ENCODE results near the gene RBM44. TPM values are rescaled to one million over a fixed set of nuclear protein-coding genes. Genes with fewer than 3 reads are reported as not detected.

Gene RBM44
- total and polyA plus RNA-seq, 2 donors: 0.82 to 0.85 TPM

DNA sequence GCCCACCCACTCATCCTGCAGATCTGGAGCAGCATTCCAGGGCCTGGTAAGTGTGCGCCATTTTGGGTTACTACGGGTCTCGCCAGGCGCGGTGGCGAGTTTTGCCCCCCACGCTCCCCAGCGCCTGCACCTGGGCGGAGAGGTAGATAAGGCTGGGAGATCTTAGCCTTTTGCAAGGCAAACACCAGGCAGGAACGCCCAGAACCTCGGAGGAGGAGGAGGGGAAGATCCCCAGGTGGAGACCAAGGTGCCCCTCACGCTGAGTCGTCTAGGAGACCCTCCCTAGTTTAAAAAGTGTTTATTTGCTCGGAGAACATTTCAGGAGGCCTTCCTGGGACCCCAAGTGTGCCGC lies 60.5 kb downstream of the RBM44 start:
- no peak for DNase-seq (ENCODE audit: low read depth in 6 of 9, low spot score in 9 of 9)
- Histone ChIP-seq H3K36me3 (ENCODE audit: control insufficient read depth in 2 of 2, insufficient read depth in 2 of 2, low read length in 1 of 2) (no peaks in the 10 kb centered on the region), H3K27ac (ENCODE audit: low read depth in 1 of 2, low read length in 1 of 2) (no peak overlapping the region), H3K27me3 (ENCODE audit: control insufficient read depth in 2 of 2, insufficient read depth in 1 of 2, low read length in 1 of 2) (peaks cover 37 to 60% of the 10 kb centered on the region in 2 donors), H3K9me3 (ENCODE audit: control insufficient read depth in 2 of 2, insufficient read depth in 1 of 2, low read length in 1 of 2) (peaks cover 0 to 3% of the 10 kb centered on the region in 2 donors), H3K4me1 (ENCODE audit: control insufficient read depth in 2 of 2, insufficient read depth in 2 of 2, low read length in 2 of 2) (no peaks in the 10 kb centered on the region), H3K4me3 (ENCODE audit: low read length in 2 of 2) (no peak overlapping the region)
- 64% methylated on average over 15 of the region's 15 CpGs for WGBS

DNA sequence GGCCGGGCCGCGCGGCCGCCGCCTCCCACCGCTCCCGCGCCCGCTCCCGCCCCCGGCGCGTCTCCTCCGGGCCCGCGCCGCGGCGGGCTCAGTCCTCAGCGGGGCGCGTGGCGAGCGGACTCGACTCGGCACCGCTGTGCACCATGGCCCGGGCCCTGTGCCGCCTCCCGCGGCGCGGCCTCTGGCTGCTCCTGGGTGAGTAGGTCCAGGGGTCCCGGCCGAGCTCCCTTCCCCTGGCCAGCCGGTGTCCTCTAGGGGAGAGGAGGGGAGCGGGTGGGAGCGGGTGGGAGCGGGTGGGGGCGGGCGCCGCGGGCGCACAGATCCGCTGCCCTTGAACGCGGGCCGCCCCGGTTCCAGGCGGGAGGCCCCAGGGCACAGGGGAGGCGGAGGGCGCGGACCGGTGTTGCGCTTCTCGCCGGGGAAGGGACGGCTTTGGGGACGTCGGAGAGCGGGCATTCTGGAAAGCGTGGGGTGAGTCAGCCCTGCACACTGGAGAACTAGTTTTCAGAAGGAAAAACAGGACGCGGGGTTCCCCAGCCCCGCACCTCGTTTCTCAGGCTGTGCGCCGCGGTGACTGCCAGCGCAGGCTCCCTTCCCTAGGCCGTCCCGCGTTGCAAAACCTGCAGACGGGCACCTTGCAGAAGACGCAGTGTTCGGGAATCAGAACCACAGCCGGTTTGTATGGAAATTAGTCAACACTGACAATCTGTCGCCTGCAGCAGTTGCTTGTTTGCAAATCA lies 61.1 kb downstream of the RBM44 start, which contains the start of gene RAMP1:
TSS of gene RAMP1 (plus strand) at position 91 of the 740 bp plus-strand sequence. CDS start at position 144, 53 bp downstream.
- no peak for DNase-seq (ENCODE audit: low read depth in 6 of 9, low spot score in 9 of 9)
- H3K4me1 ChIP-seq (ENCODE audit: control insufficient read depth in 2 of 2, insufficient read depth in 2 of 2, low read length in 2 of 2): no peaks in the 10 kb centered on the region
- no peak within 1 kb of the TSS for H3K27ac ChIP-seq (ENCODE audit: low read depth in 1 of 2, low read length in 1 of 2)
- H3K27me3 ChIP-seq (ENCODE audit: control insufficient read depth in 2 of 2, insufficient read depth in 1 of 2, low read length in 1 of 2): peaks cover 37 to 60% of the 10 kb centered on the region in 2 donors
- H3K36me3 ChIP-seq (ENCODE audit: control insufficient read depth in 2 of 2, insufficient read depth in 2 of 2, low read length in 1 of 2): no peaks in the 10 kb centered on the region
- 4% methylated on average over 79 of the region's 79 CpGs for WGBS
- H3K9me3 ChIP-seq (ENCODE audit: control insufficient read depth in 2 of 2, insufficient read depth in 1 of 2, low read length in 1 of 2): peaks cover 0 to 3% of the 10 kb centered on the region in 2 donors
- H3K4me3 ChIP-seq (ENCODE audit: low read length in 2 of 2): peak within 1 kb of the TSS in 1 of 2 donors; percentile 12

DNA sequence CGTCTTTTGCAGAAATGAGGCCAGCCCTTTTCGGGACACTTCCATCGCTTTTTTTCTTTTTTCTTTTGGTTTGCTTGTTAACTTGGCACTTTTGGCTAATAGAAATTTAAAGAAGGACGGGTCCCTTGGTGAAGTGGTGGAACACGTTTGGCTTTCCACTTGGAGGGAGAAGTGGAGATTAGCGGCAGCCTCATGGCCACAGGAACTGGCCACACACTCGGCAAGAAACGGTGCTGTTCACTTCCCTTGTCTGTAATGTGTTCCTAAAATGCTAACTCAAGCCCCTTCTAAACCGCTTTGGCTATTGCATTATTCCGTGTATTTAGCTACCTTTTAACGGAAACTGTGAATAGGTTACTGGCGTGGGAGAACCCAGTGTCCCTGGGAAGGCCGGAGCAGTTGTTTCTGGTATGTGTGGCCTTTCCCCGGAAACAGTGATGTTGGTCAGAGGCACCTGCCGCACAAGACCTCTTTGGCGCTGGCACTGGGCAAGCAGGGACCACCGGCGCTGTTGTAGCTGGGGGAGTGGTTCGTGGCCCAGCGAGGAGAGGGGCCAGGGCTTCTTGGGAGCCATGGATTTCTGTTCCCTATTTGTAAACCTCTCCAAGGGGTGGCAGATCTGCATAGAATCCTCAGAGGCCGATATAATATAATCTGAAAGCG lies 61.8 kb downstream of the RBM44 start:
- H3K9me3 ChIP-seq (ENCODE audit: control insufficient read depth in 2 of 2, insufficient read depth in 1 of 2, low read length in 1 of 2): peaks cover 0 to 3% of the 10 kb centered on the region in 2 donors
- no peak for DNase-seq (ENCODE audit: low read depth in 6 of 9, low spot score in 9 of 9)
- H3K27ac ChIP-seq (ENCODE audit: low read depth in 1 of 2, low read length in 1 of 2): no peak overlapping the region
- no peaks in the 10 kb centered on the region for H3K4me1 ChIP-seq (ENCODE audit: control insufficient read depth in 2 of 2, insufficient read depth in 2 of 2, low read length in 2 of 2)
- peaks cover 37 to 60% of the 10 kb centered on the region in 2 donors for H3K27me3 ChIP-seq (ENCODE audit: control insufficient read depth in 2 of 2, insufficient read depth in 1 of 2, low read length in 1 of 2)
- WGBS: 77% methylated on average over 22 of the region's 22 CpGs
- H3K4me3 ChIP-seq (ENCODE audit: low read length in 2 of 2): no peak overlapping the region
- H3K36me3 ChIP-seq (ENCODE audit: control insufficient read depth in 2 of 2, insufficient read depth in 2 of 2, low read length in 1 of 2): no peaks in the 10 kb centered on the region

DNA sequence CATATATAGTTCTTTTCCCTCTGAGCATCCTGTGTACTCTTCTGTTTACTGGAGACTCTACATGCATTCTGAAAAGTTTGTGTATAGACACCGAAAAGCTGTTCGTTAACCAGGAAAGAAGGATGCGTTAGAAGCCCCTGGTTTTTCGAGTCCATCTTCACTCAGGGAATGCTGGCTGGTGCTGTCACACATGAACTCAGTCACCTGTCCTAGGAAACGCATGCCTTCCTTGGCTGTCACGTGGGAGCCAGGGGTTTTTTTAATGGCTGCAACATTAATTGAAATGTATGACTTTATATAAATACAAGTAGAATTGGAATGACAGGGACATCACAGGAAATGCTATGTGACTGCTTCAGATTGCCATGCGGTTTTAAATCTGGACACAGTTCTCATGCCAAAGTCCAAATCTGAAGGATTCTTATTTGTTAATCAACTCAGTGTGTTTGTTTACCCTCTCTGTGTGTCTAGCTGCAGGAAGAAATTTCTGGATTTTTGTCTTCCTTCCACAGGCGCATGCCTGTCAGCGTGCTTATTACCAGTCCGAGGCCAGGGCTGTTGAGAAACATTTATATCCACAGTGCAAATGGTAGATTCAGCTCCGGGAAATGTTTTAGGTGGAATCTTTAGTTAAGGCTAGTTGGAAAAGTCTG lies 63.4 kb downstream of the RBM44 start:
- no peak overlapping the region for H3K4me3 ChIP-seq (ENCODE audit: low read length in 2 of 2)
- 98% methylated on average over 11 of the region's 11 CpGs for WGBS
- H3K27ac ChIP-seq (ENCODE audit: low read depth in 1 of 2, low read length in 1 of 2): no peak overlapping the region
- H3K27me3 ChIP-seq (ENCODE audit: control insufficient read depth in 2 of 2, insufficient read depth in 1 of 2, low read length in 1 of 2): peaks cover 37 to 56% of the 10 kb centered on the region in 2 donors
- H3K4me1 ChIP-seq (ENCODE audit: control insufficient read depth in 2 of 2, insufficient read depth in 2 of 2, low read length in 2 of 2): no peaks in the 10 kb centered on the region
- no peak for DNase-seq (ENCODE audit: low read depth in 6 of 9, low spot score in 9 of 9)
- no peaks in the 10 kb centered on the region for H3K36me3 ChIP-seq (ENCODE audit: control insufficient read depth in 2 of 2, insufficient read depth in 2 of 2, low read length in 1 of 2)
- peaks cover 0 to 3% of the 10 kb centered on the region in 2 donors for H3K9me3 ChIP-seq (ENCODE audit: control insufficient read depth in 2 of 2, insufficient read depth in 1 of 2, low read length in 1 of 2)

DNA sequence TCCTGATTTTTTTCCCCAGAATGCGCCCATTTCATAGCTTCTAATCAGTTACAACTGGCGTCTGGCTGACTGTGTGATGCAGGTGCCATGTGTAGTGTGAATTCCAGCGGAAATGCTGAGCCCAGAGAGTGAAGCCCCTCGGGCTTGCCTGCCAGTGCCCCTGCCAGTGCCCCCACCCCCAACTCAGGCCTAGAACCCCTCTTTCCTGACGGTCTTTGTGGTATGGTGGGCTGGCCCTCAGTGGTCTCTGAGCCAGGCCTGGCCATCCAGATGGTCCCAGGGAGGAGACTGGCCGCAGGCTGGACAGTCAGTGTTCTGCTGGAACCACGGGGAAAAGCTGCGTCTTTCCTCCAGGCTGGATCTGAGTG lies 63.9 kb downstream of the RBM44 start:
- Histone ChIP-seq H3K27ac (ENCODE audit: low read depth in 1 of 2, low read length in 1 of 2) (no peak overlapping the region), H3K36me3 (ENCODE audit: control insufficient read depth in 2 of 2, insufficient read depth in 2 of 2, low read length in 1 of 2) (no peaks in the 10 kb centered on the region), H3K9me3 (ENCODE audit: control insufficient read depth in 2 of 2, insufficient read depth in 1 of 2, low read length in 1 of 2) (peaks cover 0 to 3% of the 10 kb centered on the region in 2 donors), H3K4me1 (ENCODE audit: control insufficient read depth in 2 of 2, insufficient read depth in 2 of 2, low read length in 2 of 2) (no peaks in the 10 kb centered on the region), H3K4me3 (ENCODE audit: low read length in 2 of 2) (no peak overlapping the region), H3K27me3 (ENCODE audit: control insufficient read depth in 2 of 2, insufficient read depth in 1 of 2, low read length in 1 of 2) (peaks cover 37 to 55% of the 10 kb centered on the region in 2 donors)
- no peak for DNase-seq (ENCODE audit: low read depth in 6 of 9, low spot score in 9 of 9)
- WGBS: 97% methylated on average over 8 of the region's 8 CpGs

DNA sequence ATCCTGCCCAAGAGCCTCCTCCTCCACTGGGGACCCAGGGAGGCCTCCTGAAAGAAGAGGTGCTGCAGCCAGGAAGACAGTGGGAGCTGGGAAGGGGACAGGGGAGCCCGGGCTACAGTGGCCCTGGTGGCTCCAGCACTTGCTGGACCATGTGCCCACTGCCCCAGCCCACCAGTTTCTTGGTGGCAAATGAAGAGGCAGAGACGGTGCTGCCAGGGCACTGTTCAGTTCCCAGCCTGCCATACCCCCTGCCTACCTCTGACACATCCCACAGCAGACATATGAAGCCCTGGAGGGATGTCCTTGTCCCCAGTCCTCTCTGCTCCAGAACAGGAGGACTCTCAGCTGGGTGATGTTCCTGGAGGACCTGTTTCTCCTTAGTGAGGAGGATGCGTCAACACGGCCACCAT lies 64.5 kb downstream of the RBM44 start:
- no peak for DNase-seq (ENCODE audit: low read depth in 6 of 9, low spot score in 9 of 9)
- 96% methylated on average over 4 of the region's 4 CpGs for WGBS
- H3K27ac ChIP-seq (ENCODE audit: low read depth in 1 of 2, low read length in 1 of 2): no peak overlapping the region
- no peaks in the 10 kb centered on the region for H3K36me3 ChIP-seq (ENCODE audit: control insufficient read depth in 2 of 2, insufficient read depth in 2 of 2, low read length in 1 of 2)
- peaks cover 0 to 3% of the 10 kb centered on the region in 2 donors for H3K9me3 ChIP-seq (ENCODE audit: control insufficient read depth in 2 of 2, insufficient read depth in 1 of 2, low read length in 1 of 2)
- H3K27me3 ChIP-seq (ENCODE audit: control insufficient read depth in 2 of 2, insufficient read depth in 1 of 2, low read length in 1 of 2): peaks cover 33 to 49% of the 10 kb centered on the region in 2 donors
- H3K4me3 ChIP-seq (ENCODE audit: low read length in 2 of 2): no peak overlapping the region
- no peaks in the 10 kb centered on the region for H3K4me1 ChIP-seq (ENCODE audit: control insufficient read depth in 2 of 2, insufficient read depth in 2 of 2, low read length in 2 of 2)

DNA sequence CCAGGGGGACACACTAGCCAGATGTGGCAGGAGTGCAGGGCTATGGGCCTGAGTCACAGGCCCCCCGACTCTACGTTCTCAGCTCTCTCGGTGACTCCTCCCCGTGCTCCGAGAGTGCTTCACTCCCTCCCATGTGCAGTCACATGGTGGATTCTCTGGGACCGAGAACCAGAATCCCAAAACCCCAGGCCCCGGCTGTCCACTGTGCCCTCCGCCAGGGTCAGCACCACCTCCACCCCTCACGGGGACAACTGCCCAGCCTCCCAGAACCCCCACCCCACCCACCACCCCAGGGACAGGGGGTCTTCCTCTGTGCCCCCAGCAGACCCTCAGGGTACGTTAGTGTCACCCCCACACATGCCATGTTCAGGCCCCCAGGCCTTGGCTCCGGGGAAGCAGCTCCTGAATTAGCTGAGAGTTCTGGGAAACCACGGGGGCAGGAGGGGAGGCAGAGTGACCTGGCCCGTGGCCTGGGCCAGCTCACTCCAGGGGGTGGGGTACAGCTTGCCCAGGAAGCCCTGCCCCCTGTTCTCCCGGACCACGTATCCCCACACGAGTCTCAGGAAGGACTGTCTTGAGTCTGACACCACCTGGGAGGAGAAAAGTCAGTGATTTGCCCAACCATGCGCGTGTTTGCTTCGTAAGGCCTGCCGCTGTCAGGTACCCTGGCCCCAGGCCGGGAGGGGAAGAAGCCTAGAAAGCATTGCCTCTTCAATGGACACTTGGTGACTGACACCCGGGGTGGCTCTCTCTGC lies 65.3 kb downstream of the RBM44 start:
- 95% methylated on average over 22 of the region's 22 CpGs for WGBS
- H3K27me3 ChIP-seq (ENCODE audit: control insufficient read depth in 2 of 2, insufficient read depth in 1 of 2, low read length in 1 of 2): peaks cover 26 to 46% of the 10 kb centered on the region in 2 donors
- no peak overlapping the region for H3K27ac ChIP-seq (ENCODE audit: low read depth in 1 of 2, low read length in 1 of 2)
- H3K4me3 ChIP-seq (ENCODE audit: low read length in 2 of 2): no peak overlapping the region
- no peak for DNase-seq (ENCODE audit: low read depth in 6 of 9, low spot score in 9 of 9)
- H3K4me1 ChIP-seq (ENCODE audit: control insufficient read depth in 2 of 2, insufficient read depth in 2 of 2, low read length in 2 of 2): peaks cover 0 to 2% of the 10 kb centered on the region in 2 donors
- H3K36me3 ChIP-seq (ENCODE audit: control insufficient read depth in 2 of 2, insufficient read depth in 2 of 2, low read length in 1 of 2): no peaks in the 10 kb centered on the region
- H3K9me3 ChIP-seq (ENCODE audit: control insufficient read depth in 2 of 2, insufficient read depth in 1 of 2, low read length in 1 of 2): peaks cover 0 to 3% of the 10 kb centered on the region in 2 donors

DNA sequence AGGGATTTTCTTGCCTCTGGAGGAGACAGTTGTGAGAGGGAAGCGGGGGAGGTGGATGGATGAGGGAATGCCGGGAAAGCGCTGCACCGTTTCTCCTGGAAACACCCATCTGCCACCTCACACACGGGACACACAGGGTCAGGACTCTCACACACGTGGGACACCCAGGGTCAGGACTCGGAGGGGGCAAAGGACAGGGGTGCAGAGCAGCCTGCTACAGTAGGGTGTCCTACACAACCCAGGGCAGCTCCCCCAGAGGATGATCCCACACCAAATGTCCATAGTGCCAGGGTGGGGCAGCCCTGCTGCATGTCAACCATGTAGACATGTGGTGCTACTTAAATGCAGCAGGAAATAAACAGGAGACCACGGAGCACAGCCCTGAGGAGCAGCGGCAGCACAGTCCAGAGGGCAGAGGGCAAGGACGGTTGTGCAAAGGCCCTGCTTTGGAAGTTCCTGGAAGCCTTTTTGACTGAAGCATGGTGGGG lies 65.9 kb downstream of the RBM44 start:
- Histone ChIP-seq H3K9me3 (ENCODE audit: control insufficient read depth in 2 of 2, insufficient read depth in 1 of 2, low read length in 1 of 2) (peaks cover 0 to 3% of the 10 kb centered on the region in 2 donors), H3K36me3 (ENCODE audit: control insufficient read depth in 2 of 2, insufficient read depth in 2 of 2, low read length in 1 of 2) (no peaks in the 10 kb centered on the region), H3K4me3 (ENCODE audit: low read length in 2 of 2) (no peak overlapping the region), H3K4me1 (ENCODE audit: control insufficient read depth in 2 of 2, insufficient read depth in 2 of 2, low read length in 2 of 2) (peaks cover 0 to 2% of the 10 kb centered on the region in 2 donors), H3K27me3 (ENCODE audit: control insufficient read depth in 2 of 2, insufficient read depth in 1 of 2, low read length in 1 of 2) (peaks cover 19 to 42% of the 10 kb centered on the region in 2 donors), H3K27ac (ENCODE audit: low read depth in 1 of 2, low read length in 1 of 2) (no peak overlapping the region)
- DNase-seq (ENCODE audit: low read depth in 6 of 9, low spot score in 9 of 9): no peak
- 96% methylated on average over 10 of the region's 10 CpGs for WGBS
